Adrenal gland (tissue), 5 donors: Measurements from ENCODE around the gene CGGBP1.

Source experiments
- CTCF ChIP-seq, 6 experiments: fragments of 450-650 bp in 4 of 6; fragments of 200-600 bp in 2 of 6; sonication (generic) in 1 of 6; IDR thresholded peaks; 1 replicate in 5 of 6; 2 replicates in 1 of 6; pipeline versions ENCODE4 v1.5.1 to v1.8.0; 2016 to 2021; ENCODE audit warnings: antibody characterized with exemption in 6 of 6, mild to moderate bottlenecking in 2 of 6, moderate library complexity in 1 of 6
- POLR2A ChIP-seq, 2 donors: fragments of 450-650 bp; IDR thresholded peaks; one replicate each; pipeline ENCODE4 v1.6.1; 2017; ENCODE audit warnings: antibody characterized with exemption in 2 of 2, mild to moderate bottlenecking in 2 of 2, moderate library complexity in 1 of 2
- donor health status: DM: no; HTN: no; CAD: no.

- TF ChIP-seq CTCF (IDR thresholded peaks at IDR 0.05): no peak
- TF ChIP-seq POLR2A (IDR thresholded peaks at IDR 0.05): no peak
Measured at GRCh38 chr3:88058306-88058580, 562 bp downstream of the CGGBP1 start.
